PC-9 (cell line): ENCODE data around the gene TRUB2.

Source experiments
- EZH2 ChIP-seq: fragments of 200-600 bp; sonication (generic); IDR thresholded peaks from 2 replicates; pipeline ENCODE4 v1.8.0; 2017; ENCODE audit warnings: antibody characterized with exemption, low read depth
- TF ChIP-seq, protein P1 (sequence below): fragments of 200-600 bp; sonication (generic); conservative IDR thresholded peaks from 2 replicates; pipeline ENCODE4 v1.6.1; 2017; ENCODE audit warnings: mixed run types, antibody characterized with exemption, mild to moderate bottlenecking, moderate library complexity

DNA sequence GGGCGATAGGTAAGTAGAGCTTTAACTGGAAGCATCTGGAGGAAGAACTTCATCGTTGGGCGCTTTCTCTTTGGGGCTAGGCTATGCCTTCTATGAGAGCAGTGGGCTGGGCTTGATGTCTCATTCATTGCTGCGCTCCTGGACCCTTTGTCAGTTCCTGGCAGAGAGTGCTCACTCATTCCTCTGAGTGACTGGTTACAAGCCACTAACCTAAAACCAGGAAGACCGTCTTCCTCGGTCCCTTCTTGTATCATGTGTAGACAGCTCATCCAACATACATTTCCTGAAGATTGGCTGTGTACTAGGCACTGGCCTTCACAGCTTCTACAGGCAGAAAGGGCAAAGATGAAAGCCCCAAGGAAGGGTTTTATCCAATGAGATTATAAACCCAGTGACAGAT lies 39.7 kb downstream of the TRUB2 start:
- TF ChIP-seq, protein P1, sequence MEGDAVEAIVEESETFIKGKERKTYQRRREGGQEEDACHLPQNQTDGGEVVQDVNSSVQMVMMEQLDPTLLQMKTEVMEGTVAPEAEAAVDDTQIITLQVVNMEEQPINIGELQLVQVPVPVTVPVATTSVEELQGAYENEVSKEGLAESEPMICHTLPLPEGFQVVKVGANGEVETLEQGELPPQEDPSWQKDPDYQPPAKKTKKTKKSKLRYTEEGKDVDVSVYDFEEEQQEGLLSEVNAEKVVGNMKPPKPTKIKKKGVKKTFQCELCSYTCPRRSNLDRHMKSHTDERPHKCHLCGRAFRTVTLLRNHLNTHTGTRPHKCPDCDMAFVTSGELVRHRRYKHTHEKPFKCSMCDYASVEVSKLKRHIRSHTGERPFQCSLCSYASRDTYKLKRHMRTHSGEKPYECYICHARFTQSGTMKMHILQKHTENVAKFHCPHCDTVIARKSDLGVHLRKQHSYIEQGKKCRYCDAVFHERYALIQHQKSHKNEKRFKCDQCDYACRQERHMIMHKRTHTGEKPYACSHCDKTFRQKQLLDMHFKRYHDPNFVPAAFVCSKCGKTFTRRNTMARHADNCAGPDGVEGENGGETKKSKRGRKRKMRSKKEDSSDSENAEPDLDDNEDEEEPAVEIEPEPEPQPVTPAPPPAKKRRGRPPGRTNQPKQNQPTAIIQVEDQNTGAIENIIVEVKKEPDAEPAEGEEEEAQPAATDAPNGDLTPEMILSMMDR: no peak
- no peak for TF ChIP-seq EZH2
